ENCODE measurements around the gene TPRN. TPM values are rescaled to one million over a fixed set of nuclear protein-coding genes. Genes with fewer than 3 reads are reported as not detected.

Gene TPRN
- total and polyA plus RNA-seq, 9 donors, result 0.68 to 18.4 (median 15.2) TPM

- DNase-seq, result no peak
- no peak for TF ChIP-seq EP300 (IDR thresholded peaks at IDR 0.05)
- TF ChIP-seq POLR2A (IDR thresholded peaks at IDR 0.05), result no peak
- no peak for TF ChIP-seq CTCF (IDR thresholded peaks at IDR 0.05)
- H3K4me1 ChIP-seq (ENCODE audit: insufficient read depth), result peaks cover 5% of the 10 kb centered on the region
- H3K9me3 ChIP-seq, result no peaks in the 10 kb centered on the region
- H3K4me3 ChIP-seq, result no peak overlapping the region
- intact Hi-C loops (cut with DNase I), result no loop called here
- WGBS, 3 donors, result 89 to 91% (median 90%) methylated on average over 21 to 22 of the region's 22 CpGs
- no peaks in the 10 kb centered on the region for H3K27me3 ChIP-seq
- H3K27ac ChIP-seq, result no peak overlapping the region
- no peaks in the 10 kb centered on the region for H3K36me3 ChIP-seq
Measured at GRCh38 chr9:137215196-137215986, 14.8 kb upstream of the TPRN start.

GRCh38 chr9:137214620-137215019, 14.1 kb upstream of the TPRN start:
- H3K36me3 ChIP-seq, result no peaks in the 10 kb centered on the region
- H3K9me3 ChIP-seq, result no peaks in the 10 kb centered on the region
- H3K27me3 ChIP-seq, result no peaks in the 10 kb centered on the region
- peaks cover 5% of the 10 kb centered on the region for H3K4me1 ChIP-seq (ENCODE audit: insufficient read depth)
- H3K4me3 ChIP-seq, result no peak overlapping the region
- no peak for DNase-seq
- 75 to 79% (median 77%) methylated on average over 19 of the region's 19 CpGs for WGBS, 3 donors
- intact Hi-C loops (cut with DNase I), result no loop called here
- TF ChIP-seq CTCF (IDR thresholded peaks at IDR 0.05) (no peak), POLR2A (IDR thresholded peaks at IDR 0.05) (no peak), EP300 (IDR thresholded peaks at IDR 0.05) (no peak)
- no peak overlapping the region for H3K27ac ChIP-seq

DNA sequence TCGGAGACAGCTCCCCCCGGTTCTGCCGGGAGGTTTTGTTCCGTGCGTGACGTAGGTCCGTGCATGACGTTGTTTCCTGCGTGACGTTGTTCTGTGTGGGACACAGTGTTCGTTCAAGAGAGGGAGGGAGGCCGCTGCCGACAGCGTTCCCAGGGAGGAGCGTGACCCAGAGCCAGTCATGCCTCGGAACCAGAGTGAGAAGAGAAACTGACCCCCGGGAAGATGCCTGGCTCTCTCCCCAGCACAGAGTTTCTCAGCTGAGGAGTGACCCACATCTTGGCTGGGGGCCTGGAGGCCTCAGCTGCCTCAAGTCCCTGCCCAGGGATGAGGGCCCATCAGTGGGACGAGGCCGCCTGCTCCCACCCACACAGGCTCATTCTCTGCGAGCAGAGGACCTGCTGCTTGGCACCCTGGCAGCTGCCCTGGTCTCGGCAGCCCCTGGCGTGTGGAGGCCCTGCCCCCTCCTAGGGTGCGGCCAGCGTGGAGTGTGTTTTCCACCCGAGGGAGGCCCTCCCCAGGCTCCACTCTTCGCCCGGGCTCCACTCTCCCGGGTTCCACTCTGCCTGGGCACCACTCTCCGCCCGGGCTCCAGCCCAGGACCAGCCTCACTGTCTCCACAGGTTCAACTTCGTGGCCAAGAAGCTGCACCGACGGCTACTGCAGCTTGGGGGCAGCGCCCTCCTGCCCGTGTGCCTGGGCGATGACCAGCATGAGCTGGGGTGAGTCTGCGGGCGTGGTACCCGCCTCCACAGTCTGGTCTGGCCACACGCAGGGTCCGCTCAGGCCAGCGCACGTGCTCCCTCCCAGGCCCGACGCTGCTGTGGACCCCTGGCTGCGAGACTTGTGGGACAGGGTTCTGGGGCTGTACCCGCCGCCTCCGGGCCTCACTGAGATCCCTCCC, 12.9 kb upstream of the TPRN start:
- Histone ChIP-seq H3K27me3 (no peaks in the 10 kb centered on the region), H3K4me1 (ENCODE audit: insufficient read depth) (peaks cover 5% of the 10 kb centered on the region), H3K36me3 (no peaks in the 10 kb centered on the region), H3K9me3 (no peaks in the 10 kb centered on the region), H3K27ac (no peak overlapping the region), H3K4me3 (no peak overlapping the region)
- intact Hi-C loops (cut with DNase I), result no loop called here
- TF ChIP-seq CTCF (IDR thresholded peaks at IDR 0.05) (no peak), POLR2A (IDR thresholded peaks at IDR 0.05) (no peak), EP300 (IDR thresholded peaks at IDR 0.05) (no peak)
- DNase-seq, result no peak
- 83 to 85% (median 84%) methylated on average over 44 to 49 of the region's 49 CpGs for WGBS, 3 donors

GRCh38 chr9:137212520-137212919, 12.0 kb upstream of the TPRN start:
- Histone ChIP-seq H3K4me1 (ENCODE audit: insufficient read depth) (no peaks in the 10 kb centered on the region), H3K27ac (no peak overlapping the region), H3K9me3 (no peaks in the 10 kb centered on the region), H3K4me3 (no peak overlapping the region), H3K36me3 (no peaks in the 10 kb centered on the region), H3K27me3 (no peaks in the 10 kb centered on the region)
- intact Hi-C loops (cut with DNase I), result no loop called here
- WGBS, 3 donors, result 69 to 79% (median 70%) methylated on average over 21 of the region's 21 CpGs
- DNase-seq, result no peak
- TF ChIP-seq CTCF (IDR thresholded peaks at IDR 0.05) (no peak), POLR2A (IDR thresholded peaks at IDR 0.05) (no peak), EP300 (IDR thresholded peaks at IDR 0.05) (no peak)
